NCI-H128 (cell line): Measurements from ENCODE around the gene TRAF3IP3.

Experiments
- DNase-seq: peaks from one replicate; lab custom pipeline; 2025; ENCODE audit not compliant: unreplicated experiment; lab: John Stamatoyannopoulos, UW

TRAF3IP3 gene, protein sequence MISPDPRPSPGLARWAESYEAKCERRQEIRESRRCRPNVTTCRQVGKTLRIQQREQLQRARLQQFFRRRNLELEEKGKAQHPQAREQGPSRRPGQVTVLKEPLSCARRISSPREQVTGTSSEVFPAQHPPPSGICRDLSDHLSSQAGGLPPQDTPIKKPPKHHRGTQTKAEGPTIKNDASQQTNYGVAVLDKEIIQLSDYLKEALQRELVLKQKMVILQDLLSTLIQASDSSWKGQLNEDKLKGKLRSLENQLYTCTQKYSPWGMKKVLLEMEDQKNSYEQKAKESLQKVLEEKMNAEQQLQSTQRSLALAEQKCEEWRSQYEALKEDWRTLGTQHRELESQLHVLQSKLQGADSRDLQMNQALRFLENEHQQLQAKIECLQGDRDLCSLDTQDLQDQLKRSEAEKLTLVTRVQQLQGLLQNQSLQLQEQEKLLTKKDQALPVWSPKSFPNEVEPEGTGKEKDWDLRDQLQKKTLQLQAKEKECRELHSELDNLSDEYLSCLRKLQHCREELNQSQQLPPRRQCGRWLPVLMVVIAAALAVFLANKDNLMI

DNA sequence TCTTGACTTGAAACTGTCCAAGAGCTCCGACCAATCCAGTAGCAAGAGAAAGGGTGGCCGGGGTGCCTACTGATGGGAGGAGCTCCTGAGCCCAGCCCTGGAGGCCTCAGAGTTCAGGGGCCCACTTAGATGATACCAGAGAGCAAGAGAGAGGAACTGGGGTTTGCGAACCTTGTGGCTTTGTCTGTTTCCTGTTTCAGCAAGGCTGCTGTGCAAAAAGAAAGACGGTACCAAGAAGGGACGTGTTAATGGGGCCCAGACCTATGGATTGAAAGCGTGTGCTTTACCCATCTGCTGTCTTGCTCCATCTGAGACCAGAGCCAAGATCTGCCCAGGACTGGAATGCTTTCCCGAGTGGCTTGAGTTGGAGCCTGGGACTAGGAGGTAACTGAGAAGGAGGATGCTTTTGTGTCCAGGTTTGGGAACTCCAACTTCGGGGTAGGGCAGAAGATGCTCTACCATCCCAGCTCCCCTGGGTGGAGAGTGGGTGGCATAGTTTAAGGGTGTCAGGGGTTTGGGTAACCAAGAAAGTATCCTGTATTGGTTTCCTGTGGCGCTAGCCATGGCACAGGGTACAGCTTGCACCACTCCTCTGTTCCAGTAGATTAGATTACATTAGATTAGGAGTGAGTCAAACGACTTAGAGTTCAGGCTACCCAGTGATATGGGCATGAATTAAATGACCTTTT lies at the start of gene TRAF3IP3:
TSS of gene TRAF3IP3 (plus strand) at position 128 of the 689 bp plus-strand sequence. CDS start 3,987 bp downstream, outside the sequence.
- no peak for DNase-seq

DNA sequence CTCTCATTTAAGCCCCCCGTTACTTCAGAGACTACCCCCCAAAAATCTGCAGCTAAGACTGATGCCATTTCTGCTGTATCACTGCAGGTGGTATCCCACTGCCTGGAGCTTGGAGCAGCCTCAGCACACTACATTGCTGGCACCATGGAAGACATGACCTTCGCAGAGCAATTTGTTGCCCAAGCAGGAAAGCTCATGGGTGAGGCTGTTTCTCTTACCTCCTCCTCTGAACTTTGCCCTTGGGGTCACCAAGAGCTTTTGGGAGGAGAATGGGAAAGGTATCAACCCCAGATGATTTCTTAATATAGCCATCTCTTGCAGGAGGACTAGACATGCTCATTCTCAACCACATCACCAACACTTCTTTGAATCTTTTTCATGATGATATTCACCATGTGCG lies 49.2 kb upstream of the TRAF3IP3 start:
- DNase-seq = no peak

DNA sequence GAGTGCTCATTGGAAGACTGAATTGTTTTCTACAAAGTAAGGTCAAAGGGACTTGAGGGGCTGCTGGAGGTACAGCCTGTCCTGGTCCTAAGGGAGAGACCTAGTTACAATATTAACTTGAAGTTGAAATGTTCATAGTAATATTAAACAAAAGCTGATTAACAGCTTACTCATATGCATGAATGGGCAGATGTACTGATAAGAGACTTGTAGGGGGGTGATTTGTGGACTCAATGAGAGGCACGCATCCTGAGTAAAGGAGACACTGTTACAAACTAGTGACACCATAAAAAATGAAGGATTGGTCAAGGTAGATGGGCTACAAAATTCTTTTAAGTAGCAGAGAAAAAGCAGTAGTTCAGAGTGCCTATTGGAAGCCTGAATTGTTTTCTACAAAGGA lies 48.5 kb upstream of the TRAF3IP3 start:
- no peak for DNase-seq

DNA sequence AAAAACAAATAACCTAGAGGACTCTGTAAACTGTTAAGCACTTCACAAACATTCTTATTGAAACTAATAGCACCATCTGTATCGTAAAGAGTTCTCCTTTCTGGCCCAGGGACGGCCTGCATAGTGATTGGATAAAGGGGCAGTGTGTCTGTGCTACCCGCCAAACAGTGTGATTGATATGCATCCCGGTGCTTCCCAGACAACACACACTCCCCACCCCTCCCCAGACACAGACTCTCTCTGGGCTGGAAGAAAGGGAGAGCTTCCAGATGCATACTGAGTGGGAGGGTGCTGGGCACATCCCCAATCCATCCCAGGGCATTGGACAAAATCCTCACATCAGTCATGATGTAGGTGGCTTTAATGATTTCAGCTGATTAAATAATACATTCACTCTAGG lies 47.6 kb upstream of the TRAF3IP3 start:
- DNase-seq = no peak

DNA sequence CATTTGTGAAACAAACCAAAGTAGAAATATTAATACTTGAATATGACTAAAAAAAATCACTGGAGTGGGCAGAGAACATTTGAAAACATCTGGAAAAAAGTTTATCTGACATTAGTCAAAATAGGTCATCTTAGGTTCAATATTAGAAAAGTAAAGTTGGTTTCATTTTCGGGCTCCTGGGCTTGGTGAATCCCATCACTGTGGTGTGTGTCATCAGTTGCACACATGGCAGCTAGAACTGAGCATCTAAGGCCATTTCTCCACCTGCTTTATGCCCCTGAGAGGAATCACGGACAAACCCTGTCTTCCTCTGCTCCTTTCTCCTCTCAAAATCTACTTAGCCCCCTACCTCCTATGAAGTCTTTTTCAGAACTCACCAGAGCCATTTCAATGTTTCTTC lies 45.8 kb upstream of the TRAF3IP3 start:
- no peak for DNase-seq

DNA sequence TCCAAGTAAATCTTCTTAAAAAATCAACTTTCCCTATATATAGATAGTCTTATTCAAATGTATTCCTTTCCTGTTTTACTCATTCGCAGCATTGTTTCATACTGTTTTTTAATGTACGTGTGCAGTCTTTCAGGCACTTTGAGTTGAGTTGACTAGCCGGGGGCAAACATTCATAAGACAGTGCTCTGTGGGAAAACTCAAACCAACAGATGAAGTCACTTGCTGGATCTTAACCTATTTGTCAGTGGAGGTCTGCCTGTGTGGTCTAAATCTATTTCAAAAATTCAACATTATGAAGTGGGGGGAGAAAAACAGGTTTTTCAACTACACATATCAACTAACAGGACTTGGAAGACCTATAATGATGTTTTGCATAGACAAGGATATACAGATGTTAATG lies 45.0 kb upstream of the TRAF3IP3 start:
- no peak for DNase-seq

DNA sequence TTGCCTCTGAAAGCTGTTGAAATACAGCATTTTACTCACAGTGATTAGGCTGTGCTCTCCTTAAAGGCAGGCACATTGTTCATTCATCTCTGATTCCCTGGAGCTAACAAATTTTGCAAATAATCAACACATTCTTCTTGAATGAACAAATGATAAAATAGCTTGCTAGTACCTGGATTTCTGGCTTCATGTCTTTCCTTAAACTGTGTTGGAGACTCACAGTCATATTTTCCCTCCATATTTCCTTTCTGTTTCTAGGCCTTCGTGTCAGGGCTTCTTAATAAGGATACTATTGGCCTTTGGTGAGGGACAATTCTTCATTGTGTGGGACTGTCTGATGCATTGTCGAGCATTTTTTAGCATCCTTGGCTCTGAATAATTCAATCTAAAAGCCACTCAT lies 41.5 kb upstream of the TRAF3IP3 start:
- no peak for DNase-seq

DNA sequence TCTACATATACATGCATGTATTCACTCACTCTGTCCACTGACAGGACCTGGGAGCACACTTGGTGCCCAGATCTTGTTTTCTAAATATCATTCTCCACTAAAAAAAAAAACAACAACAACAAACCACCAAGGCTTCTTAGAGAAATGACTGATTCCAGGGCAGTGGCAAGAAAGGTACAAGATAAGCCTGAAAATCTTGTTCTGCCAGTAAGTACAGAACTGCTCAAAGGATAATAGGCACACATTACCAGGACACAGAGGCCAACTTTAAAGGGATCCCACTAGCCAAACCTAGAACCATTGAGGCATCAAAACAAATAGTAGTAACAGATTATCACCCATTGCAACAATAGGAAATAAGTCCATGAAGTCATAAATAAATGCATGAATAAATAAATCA lies 40.5 kb upstream of the TRAF3IP3 start:
- DNase-seq = no peak

DNA sequence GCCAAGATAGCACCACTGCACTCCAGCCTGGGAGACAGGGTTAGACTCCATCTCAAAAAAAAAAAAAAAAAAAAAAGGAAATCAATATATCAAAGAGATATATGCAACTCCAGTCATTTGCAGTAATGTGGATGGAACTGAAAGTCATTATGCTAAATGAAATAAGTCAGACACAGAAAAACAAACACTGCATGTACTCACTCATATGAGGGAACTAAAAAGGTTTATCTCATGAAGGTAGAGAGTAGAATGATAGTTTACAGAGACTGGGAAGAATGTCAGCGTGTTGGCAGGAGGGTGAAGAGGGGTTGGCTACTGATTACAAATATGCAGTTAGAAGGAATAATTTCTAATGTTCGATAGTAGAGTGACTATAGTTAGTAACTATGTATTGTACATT lies 38.0 kb upstream of the TRAF3IP3 start:
- DNase-seq = no peak

DNA sequence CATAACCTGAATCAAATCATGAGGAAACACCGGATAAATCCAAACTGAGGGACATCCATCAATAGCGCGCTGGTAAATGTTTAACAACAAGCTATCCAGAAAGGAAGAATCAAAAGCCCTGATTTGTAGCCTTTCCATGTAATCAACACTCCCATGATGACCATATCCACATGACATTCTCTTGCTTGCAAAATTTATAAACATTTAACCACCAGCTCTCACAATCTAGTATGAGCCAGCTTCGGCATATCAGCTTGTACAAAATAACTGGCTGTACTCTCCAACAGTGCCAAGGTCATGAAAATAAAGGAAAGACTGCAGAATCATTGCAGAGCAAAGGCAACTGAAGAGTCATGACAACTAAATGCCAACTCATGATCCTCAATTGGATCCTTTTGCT lies 35.5 kb upstream of the TRAF3IP3 start:
- DNase-seq = no peak

DNA sequence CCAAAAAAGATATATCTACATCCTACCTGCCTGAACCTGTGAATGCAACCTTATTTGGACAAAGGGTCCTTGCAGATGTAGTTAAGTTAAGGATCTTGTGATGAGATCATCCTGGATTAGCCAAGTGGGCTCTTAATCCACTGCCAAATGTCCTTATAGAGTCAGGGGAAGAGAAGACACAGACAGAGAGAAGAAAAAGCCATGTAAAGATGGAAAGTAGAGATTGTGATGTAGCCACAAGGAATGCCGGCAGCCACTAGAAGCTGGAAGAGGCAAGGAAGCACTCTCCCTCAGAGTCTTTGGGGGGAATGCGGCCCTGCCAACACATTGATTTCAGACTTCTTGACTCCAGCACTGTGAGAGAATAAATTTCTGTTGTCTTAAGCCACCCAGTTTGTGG lies 35.0 kb upstream of the TRAF3IP3 start:
- DNase-seq = no peak

DNA sequence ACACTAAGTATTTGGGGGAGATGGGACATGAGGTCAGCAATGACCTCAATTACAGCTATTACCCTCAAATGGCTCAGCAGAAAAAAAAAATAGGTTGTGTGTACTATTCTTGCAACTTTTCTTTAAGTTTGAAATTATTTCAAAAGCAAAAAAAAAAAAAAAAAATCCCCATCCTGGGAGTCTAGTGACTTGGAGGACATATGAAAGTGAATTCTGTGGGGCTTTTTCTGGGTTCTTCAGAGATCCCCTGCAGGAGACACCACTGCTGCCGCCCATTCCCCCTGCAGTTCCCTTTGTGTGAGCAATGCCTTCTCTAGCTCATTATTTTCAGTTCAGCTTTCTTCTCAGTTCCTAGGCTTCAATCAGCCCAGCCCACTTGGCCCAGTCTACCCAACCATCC lies 34.5 kb upstream of the TRAF3IP3 start:
- DNase-seq = no peak

DNA sequence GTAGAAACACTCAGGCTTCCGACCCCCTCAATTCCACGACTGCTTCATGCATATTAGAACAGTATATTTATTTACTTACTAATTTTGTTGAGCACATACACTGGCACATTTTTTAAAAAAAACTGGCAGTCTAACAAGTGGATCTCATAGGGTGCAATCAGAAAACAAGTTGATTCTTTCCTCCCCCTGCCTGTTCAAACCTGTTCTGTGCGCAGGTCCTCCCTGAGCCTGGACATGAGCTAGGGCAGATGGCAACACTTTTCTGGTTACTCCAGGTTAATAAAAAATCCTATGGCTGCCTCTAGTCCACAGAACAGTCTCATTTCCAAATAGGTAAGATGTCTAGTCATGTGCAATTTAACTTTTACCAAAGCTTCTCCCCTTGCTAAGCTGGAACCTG lies 32.6 kb upstream of the TRAF3IP3 start:
- no peak for DNase-seq

DNA sequence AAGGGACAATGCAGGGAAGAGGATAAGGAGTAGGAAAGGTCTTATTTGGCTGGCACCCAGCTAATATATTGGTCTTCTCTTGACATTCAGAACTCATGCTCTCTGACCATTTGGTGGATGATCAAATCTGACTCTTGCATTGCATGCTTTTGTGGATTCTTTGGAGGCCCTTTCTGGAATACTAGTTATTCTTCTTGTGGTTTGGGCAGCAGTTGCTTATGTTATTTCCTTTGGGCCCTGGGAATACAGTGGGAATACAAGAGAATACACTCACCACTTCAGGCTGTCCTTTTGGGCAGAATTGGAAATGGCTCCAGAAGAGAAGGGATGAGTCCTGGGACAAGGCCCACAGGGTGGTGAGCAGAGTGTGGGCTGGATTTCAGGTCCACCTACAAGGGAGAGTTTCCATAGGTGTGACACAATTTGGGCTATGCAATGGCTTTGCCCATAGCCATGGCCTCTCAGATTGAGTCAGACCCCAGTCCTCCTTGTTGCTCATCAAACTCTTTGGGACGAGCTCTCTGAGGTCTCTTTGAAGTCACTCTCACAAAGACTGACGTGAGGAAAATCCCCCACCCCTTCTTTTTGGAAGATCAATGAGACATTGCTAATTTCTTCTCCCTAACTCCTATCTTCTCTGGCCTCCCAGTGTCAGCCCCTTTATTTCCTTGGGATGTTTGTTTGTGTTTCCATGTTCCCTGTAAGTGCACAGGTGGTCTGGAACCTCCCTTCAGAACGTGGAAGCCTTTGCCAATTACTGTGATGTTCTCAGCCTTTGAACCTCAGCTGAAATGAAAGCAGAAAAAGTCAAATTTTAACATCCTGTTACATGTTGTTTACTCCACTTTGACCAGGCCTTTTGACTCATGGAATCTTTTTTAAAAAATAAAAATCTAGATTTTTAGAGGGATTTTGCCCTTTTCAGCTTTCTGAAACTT lies 31.8 kb upstream of the TRAF3IP3 start:
- DNase-seq = no peak

DNA sequence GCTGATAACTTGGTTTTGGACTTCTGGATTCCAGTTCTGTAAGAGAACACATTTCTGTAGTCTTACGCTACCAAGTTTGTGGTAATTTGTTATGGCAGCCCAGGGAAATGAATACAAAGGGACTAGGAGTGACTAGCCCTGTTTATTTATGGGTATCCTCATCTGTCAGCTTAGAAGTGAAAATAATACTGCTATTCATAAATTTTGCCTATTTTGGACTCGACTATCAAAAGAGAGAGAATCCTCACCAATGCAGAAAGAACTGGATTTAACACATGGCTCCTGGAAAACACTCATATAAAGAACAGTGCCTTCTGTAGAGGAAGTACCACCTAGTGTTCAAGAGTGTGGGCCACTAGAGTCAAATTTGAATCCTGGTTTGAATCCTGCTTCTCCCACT lies 28.6 kb upstream of the TRAF3IP3 start:
- no peak for DNase-seq

DNA sequence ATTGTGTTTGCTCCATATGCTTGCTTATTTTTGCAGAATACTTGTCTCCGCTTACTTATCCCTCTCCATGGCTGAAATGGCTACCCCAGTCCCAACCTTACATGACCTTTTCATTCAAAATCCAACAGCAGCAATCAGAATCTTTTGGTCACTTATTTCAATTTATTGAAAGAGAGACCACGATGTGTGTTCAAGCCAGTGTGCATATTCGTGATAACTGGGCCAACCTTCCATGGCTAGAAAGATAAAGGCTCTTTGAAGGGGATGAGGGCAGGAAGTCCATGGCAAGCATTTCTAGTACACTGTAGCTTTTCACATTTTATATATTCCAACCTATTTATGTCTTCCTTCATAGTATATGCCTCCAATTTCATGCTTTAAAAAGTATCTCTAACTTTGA lies 28.1 kb upstream of the TRAF3IP3 start:
- DNase-seq = no peak

DNA sequence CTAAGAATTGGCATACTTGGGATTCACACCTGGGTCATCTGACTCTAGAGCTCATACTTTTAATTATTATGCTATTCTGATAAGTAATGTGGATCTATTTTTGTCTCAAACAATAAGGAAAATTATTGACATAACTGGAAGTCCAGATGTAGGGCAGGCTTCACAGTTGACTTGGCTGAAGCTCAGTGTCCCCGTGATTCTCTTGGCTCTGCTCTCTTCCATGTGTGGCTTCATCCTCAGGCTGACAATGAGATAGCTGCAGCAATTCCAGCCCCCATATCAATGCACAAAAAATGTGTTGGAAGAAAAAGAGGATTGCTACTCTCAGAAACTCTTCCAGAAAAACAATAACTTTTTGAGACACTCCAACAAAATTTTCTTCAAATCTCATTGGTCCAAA lies 27.4 kb upstream of the TRAF3IP3 start:
- DNase-seq = no peak

DNA sequence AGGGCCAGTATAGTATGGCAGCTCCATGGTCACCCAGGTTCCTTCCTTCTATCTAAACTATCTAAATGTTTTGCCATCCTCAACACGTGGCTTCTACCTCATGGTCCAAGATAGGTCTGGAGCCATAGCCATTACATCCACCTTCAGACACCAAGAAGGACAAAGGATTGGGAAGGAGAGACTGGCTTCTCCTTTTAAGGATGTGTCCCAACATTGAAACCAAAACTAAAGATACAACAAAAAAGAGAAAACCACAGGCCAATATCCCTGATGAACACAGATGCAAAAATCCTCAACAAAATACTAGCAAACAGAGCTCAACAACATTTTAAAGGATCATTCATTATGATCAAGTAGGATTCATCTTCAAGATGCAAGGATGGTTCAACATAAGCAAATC lies 26.4 kb upstream of the TRAF3IP3 start:
- DNase-seq = no peak

DNA sequence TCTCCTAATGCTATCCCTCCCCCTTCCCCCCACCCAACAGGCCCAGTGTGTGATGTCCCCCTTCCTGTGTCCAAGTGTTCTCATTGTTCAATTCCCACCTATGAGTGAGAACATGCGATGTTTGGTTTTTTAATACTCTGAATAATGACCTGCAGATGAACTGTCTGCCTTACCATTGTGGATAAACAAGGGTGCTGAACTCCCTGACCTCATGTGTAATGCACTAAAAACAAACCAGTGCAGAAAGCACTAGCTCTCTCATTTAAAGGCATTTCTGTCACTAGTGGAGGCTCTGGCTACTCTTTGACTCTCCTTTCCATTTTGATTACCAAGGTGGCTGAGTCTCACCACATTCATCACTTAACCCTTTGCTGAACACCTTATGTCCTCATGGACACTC lies 23.1 kb upstream of the TRAF3IP3 start:
- no peak for DNase-seq

DNA sequence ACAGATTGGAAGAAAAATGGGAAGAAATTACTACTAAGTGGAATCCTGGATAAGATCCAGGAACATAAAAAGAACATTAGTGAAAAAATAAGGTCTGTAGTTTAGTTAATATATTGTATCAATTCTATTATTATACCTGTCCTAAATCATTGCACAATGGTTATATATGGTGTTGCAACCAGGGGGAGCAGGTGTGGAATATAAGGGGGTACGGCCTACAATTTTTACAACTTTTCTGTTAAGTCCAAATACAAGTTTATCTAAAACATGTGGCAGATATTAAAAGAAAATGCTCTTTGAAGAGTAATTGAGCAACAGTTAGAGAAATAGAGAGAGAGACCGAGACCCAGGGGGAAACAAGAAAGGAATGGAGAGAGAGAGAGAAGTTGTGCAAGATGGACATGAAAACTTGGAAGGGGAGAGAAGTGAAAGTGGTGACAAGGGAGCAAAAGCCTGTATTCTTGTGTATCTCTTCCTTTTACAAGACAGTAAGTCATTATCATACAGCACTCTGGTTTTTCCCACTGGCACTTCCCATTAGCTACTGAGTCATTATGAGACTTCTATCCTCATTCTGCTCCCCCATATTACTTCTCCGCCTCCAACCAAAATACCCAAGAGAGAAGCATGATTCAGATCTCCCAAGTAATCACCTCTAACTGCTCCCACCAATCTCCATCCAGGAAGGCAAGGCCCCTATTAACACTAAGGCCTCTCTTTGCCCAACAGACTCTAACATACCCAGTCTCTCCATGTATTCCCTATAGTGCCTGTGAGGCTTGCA lies 22.3 kb upstream of the TRAF3IP3 start:
- no peak for DNase-seq
